Suprapubic skin (tissue), 3 donors: ENCODE measurements around the gene IL11.

Source experiments
- POLR2AphosphoS5 ChIP-seq, 3 donors: sonication (generic); formaldehyde crosslinking; IDR thresholded peaks; one replicate each; pipeline ENCODE4 v1.6.1; 2017; ENCODE audit warnings: antibody characterized with exemption in 3 of 3
- TF ChIP-seq, protein P1 (sequence below), 2 donors: fragments of 200-600 bp in 1 of 2; fragments of 450-650 bp in 1 of 2; sonication (generic) in 1 of 2; IDR thresholded peaks; one replicate each; pipeline ENCODE4 v1.5.1; 2016 to 2019; ENCODE audit warnings: antibody characterized with exemption in 2 of 2, mild to moderate bottlenecking in 1 of 2, moderate library complexity in 1 of 2

DNA sequence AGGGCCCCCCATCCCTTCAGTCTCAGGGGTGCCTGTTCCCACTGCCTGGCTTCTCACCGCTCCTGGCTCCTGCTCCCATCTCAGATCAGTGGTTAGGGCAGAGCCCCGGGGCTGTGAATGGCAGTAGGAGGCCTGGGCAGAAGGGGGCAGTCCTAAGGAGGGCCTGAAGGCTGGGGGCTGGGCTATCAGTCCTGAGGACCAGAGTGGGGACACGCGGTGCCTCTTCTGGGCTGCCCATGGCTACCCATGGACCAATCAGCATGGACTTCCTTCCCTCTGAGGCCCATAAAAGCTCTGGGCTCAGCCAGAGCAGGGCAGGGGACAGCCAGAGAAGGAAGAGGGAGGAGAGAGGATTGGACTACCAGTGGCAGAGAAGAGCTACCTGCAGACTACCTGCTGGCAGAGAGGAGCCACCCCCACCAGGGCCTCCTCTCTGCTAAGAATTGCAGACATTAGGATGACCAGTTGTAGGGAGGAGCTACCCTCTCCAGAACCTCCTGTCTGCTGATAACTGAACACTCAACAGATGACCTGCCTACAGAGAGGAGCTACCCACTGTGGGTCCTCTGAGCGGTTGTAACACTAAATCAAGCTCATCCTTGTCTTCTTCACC is 49.5 kb upstream of the IL11 start:
- TF ChIP-seq POLR2AphosphoS5 (IDR thresholded peaks at IDR 0.05): no peak
- TF ChIP-seq, protein P1, sequence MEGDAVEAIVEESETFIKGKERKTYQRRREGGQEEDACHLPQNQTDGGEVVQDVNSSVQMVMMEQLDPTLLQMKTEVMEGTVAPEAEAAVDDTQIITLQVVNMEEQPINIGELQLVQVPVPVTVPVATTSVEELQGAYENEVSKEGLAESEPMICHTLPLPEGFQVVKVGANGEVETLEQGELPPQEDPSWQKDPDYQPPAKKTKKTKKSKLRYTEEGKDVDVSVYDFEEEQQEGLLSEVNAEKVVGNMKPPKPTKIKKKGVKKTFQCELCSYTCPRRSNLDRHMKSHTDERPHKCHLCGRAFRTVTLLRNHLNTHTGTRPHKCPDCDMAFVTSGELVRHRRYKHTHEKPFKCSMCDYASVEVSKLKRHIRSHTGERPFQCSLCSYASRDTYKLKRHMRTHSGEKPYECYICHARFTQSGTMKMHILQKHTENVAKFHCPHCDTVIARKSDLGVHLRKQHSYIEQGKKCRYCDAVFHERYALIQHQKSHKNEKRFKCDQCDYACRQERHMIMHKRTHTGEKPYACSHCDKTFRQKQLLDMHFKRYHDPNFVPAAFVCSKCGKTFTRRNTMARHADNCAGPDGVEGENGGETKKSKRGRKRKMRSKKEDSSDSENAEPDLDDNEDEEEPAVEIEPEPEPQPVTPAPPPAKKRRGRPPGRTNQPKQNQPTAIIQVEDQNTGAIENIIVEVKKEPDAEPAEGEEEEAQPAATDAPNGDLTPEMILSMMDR (IDR thresholded peaks at IDR 0.05): no peak
